Breast epithelium (tissue), 4 donors: ENCODE data around the gene TTC12. TPM values are rescaled to one million over a fixed set of nuclear protein-coding genes. Genes with fewer than 3 reads are reported as not detected.

ENCODE experiments used
- DNase-seq, 2 donors: peaks; one replicate each; pipeline ENCODE4 v3.0.0-alpha.2; 2019; ENCODE audit warnings: low spot score in 2 of 2
- H3K27ac ChIP-seq, 2 donors: fragments of 200-600 bp; sonication (generic) in 1 of 2; one replicate each; pipeline ENCODE4 v1.5.1; 2016 to 2019; ENCODE audit warnings: mild to moderate bottlenecking in 1 of 2
- H3K27me3 ChIP-seq, 2 donors: fragments of 200-600 bp; sonication (generic) in 1 of 2; one replicate each; pipeline versions ENCODE4 v1.5.1 to v1.6.0; 2017 to 2019; ENCODE audit warnings: control low read depth in 1 of 2, mild to moderate bottlenecking in 1 of 2
- H3K36me3 ChIP-seq: fragments of 200-600 bp; one replicate; pipeline ENCODE4 v1.5.1; 2019
- H3K4me1 ChIP-seq, 2 donors: fragments of 200-600 bp; sonication (generic); one replicate each; pipeline ENCODE4 v1.5.1; 2016 to 2019; ENCODE audit warnings: control low read depth in 1 of 2
- H3K4me3 ChIP-seq, 3 donors: fragments of 200-600 bp; sonication (generic); 1 replicate in 2 of 3; 2 replicates in 1 of 3; pipeline ENCODE4 v1.5.1; 2016 to 2019; ENCODE audit warnings: mild to moderate bottlenecking in 3 of 3, moderate library complexity in 2 of 3
- H3K9me3 ChIP-seq, 2 donors: fragments of 200-600 bp; sonication (generic) in 1 of 2; one replicate each; pipeline ENCODE4 v1.5.1; 2016 to 2019; ENCODE audit warnings: control low read depth in 1 of 2
- CTCF ChIP-seq, 3 donors: fragments of 450-650 bp; IDR thresholded peaks; one replicate each; pipeline ENCODE4 v1.5.1; 2016 to 2017; ENCODE audit warnings: antibody characterized with exemption in 3 of 3, mild to moderate bottlenecking in 3 of 3, moderate library complexity in 3 of 3
- POLR2A ChIP-seq: fragments of 450-650 bp; IDR thresholded peaks from one replicate; pipeline ENCODE4 v1.6.1; 2016; ENCODE audit warnings: antibody characterized with exemption, mild to moderate bottlenecking, moderate library complexity
- POLR2AphosphoS5 ChIP-seq, 3 donors: sonication (generic); formaldehyde crosslinking; IDR thresholded peaks; one replicate each; pipeline ENCODE4 v1.6.1; 2017; ENCODE audit warnings: antibody characterized with exemption in 3 of 3
- intact Hi-C: fragments of 100-400 bp; cut with DNase I; formaldehyde crosslinking; loops from one replicate; pipeline ENCODE4 v1.15.1; 2023; ENCODE audit warnings: low total_unique reads
- total RNA-seq, 3 donors: library from RNA; depleted of rRNA; stranded (reverse); fragments of >200 nt; gene quantifications; one replicate each; pipeline ENCODE4 v1.1.0, GENCODE V29; 2016

TTC12 gene
- total RNA-seq, 3 donors from 2014 or later = 12.3 to 48.4 (median 43.6) TPM

DNA sequence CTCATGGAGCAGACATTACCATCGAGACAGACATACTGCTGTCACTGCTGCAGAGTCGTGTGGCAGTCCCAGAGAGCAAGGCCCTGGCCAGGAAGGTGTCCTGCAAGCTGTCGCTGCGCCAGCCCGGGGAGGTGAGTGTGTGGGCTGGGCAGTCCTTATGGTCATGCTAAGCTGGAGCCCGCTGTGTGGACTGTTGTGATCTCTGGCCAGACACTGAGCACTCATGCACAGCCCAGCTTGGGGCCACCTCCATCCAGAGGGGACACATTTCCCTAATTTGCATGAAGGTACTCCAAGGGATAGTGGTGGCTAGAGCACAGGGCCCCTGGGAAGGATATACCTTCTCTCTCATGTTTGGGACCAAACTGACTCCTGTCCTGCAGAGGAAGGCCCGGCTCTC lies 82.8 kb downstream of the TTC12 start:
- Histone ChIP-seq H3K4me3 (no peak overlapping the region), H3K4me1 (no peaks in the 10 kb centered on the region), H3K27ac (no peak overlapping the region), H3K9me3 (no peaks in the 10 kb centered on the region), H3K27me3 (no peaks in the 10 kb centered on the region), H3K36me3 (no peaks in the 10 kb centered on the region)
- DNase-seq = no peak
- no peak for TF ChIP-seq CTCF (IDR thresholded peaks at IDR 0.05)
- no peak for TF ChIP-seq POLR2A
- no peak for TF ChIP-seq POLR2AphosphoS5 (IDR thresholded peaks at IDR 0.05)
- intact Hi-C loops = no loop called here

DNA sequence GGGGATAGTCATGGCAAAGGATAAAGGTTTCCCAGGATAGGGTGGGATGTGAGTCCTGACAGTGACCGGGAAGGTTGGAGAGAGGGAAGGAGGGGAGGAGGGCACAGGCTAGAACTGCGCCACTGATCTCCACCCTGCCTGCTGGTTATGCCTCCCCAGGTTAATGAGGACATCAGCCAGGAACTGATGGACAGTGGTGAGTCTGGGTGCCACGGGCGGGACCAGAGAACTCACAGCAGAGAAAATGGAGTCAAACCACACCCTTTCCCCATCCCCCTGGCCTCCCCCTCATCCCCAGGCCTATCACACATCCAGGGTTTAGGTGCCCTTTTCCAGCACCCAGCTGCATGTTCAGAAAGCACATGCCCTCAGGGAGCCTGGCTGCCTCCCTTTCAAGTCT lies 83.4 kb downstream of the TTC12 start:
- Histone ChIP-seq H3K9me3 (no peaks in the 10 kb centered on the region), H3K36me3 (no peaks in the 10 kb centered on the region), H3K27ac (no peak overlapping the region), H3K4me3 (no peak overlapping the region), H3K27me3 (no peaks in the 10 kb centered on the region), H3K4me1 (no peaks in the 10 kb centered on the region)
- intact Hi-C loops = no loop called here
- no peak for DNase-seq
- TF ChIP-seq CTCF (IDR thresholded peaks at IDR 0.05) (no peak), POLR2A (no peak), POLR2AphosphoS5 (IDR thresholded peaks at IDR 0.05) (no peak)

DNA sequence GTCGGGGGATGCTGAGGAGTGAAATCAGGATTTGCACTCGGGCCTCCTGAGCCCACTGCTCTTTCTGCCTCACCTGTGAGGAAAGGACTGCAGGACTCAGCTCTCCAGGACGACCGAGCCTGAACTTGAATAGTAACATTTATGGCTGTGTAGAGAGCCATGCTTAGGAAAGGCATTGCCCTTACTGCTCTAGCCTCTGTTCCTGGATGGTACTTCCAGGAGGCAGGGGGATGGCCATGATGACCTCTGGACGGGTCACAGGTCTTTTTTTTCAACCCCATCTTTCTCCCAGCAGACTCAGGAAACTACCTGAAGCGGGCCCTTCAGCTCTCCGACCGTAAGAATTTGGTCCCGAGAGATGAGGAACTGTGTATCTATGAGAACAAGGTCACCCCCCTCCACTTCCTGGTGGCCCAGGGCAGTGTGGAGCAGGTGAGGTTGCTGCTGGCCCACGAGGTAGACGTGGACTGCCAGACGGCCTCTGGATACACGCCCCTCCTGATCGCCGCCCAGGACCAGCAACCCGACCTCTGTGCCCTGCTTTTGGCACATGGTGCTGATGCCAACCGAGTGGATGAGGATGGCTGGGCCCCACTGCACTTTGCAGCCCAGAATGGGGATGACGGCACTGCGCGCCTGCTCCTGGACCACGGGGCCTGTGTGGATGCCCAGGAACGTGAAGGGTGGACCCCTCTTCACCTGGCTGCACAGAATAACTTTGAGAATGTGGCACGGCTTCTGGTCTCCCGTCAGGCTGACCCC lies 84.5 kb downstream of the TTC12 start:
- no peaks in the 10 kb centered on the region for H3K36me3 ChIP-seq
- H3K4me3 ChIP-seq = no peak overlapping the region
- intact Hi-C loops = no loop called here
- H3K27ac ChIP-seq = no peak overlapping the region
- no peaks in the 10 kb centered on the region for H3K4me1 ChIP-seq
- DNase-seq = no peak
- TF ChIP-seq POLR2AphosphoS5 (IDR thresholded peaks at IDR 0.05) (no peak), POLR2A (no peak), CTCF (IDR thresholded peaks at IDR 0.05) (no peak)
- no peaks in the 10 kb centered on the region for H3K27me3 ChIP-seq
- no peaks in the 10 kb centered on the region for H3K9me3 ChIP-seq

DNA sequence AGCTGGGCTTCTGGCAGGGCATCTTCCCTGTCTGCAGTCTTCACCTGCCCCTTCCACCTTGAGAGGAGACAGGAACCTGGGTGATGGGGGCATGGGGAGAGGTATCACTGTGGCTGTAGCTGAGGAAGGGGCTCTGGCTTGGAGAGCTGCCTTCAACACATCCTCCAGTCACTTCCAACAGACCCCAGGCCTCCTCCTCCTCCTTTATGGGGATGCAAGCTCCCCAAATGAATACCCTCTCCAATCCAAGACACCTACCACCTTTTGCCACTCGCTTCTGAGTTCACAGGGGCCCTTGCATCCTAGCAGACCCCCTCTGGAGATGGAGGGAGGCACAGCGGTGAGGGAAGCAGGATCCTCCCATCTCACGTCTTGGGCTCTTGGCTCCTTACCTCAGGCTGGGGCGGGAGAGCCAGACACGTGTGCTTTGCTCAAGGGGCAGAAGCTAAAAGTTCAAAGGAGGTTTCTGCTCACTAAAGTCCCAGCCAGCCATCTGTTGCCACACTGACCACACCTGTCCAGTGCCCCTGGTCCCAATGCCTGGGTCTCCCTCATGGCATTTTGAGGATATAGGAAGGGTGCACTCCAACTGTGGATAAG lies 86.3 kb downstream of the TTC12 start:
- DNase-seq = no peak
- intact Hi-C loops = no loop called here
- no peaks in the 10 kb centered on the region for H3K36me3 ChIP-seq
- TF ChIP-seq CTCF (IDR thresholded peaks at IDR 0.05) = no peak
- no peak for TF ChIP-seq POLR2A
- no peak overlapping the region for H3K27ac ChIP-seq
- no peaks in the 10 kb centered on the region for H3K4me1 ChIP-seq
- no peak overlapping the region for H3K4me3 ChIP-seq
- H3K27me3 ChIP-seq = no peaks in the 10 kb centered on the region
- no peaks in the 10 kb centered on the region for H3K9me3 ChIP-seq

DNA sequence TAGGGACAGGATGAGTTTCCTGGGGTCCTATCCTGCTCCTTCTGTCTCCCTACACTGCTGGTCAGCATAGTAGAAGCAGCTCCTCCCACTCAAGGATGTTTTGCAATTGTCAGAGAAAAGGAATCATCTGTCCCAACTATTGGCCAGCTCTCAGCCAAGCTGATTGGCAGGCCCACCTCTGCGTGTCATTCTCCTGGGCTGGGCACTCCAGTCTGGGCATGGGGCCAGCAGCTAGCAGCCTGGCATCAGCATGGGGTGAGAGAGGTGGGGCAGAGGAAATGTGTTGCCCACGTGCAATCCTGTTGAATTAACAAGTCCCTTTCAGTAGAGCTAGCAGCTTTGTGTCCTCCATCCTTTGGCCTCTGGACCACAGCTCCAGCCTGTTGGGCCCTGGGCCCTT lies 87.3 kb downstream of the TTC12 start:
- TF ChIP-seq POLR2A (no peak), CTCF (IDR thresholded peaks at IDR 0.05) (no peak), POLR2AphosphoS5 (IDR thresholded peaks at IDR 0.05) (peak in 2 of 3 donors; percentile 39 to 48)
- H3K36me3 ChIP-seq = no peaks in the 10 kb centered on the region
- intact Hi-C loops = no loop called here
- no peaks in the 10 kb centered on the region for H3K27me3 ChIP-seq
- H3K4me3 ChIP-seq = no peak overlapping the region
- no peaks in the 10 kb centered on the region for H3K9me3 ChIP-seq
- H3K27ac ChIP-seq = peak overlapping the region; percentile 30 to 44
- H3K4me1 ChIP-seq = no peaks in the 10 kb centered on the region
- peak; percentile 75 to 94 for DNase-seq
